Measurements from ENCODE around the gene ATP2C2.

DNA sequence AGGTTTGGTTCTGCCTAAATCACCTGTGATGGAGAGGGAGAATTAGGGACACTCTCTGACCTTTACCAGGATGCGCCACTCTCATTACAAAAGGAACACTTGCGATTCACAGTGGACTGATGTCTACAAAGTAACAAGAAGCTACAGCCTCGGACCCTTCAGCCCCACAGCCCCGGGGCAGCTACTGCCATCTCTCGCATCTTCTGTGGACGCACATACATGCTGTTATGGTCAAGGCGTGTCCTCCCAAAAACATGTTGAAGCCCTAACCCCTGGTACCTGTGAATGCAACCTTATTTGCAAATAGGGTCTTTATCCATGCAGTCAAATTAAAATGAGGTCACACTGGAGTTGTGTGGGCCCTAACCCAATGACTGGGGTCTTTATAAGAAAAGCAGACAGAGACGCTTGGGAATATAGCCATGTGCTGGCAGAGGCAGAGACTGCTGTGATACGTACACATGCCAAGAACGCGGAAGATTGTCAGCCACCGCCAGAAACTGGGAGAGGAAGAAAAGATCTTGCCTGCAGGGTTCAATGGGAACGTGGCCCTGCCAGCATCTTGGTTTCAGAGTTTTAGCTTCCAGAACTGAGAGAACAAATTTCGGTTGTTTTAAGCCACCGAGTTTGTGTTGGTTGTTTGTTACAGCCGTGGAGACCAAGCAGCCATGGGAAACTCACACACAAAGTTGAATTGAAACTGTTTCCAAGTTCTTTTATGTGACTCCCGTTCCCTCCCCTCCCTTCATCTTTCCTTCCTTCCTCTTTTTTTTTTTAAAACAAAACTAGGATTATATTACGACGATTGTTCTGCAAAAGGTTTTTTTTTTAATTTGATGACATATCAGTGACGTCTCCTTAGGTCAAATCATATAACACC lies 23.1 kb downstream of the ATP2C2 start:
- TF ChIP-seq, protein P1, sequence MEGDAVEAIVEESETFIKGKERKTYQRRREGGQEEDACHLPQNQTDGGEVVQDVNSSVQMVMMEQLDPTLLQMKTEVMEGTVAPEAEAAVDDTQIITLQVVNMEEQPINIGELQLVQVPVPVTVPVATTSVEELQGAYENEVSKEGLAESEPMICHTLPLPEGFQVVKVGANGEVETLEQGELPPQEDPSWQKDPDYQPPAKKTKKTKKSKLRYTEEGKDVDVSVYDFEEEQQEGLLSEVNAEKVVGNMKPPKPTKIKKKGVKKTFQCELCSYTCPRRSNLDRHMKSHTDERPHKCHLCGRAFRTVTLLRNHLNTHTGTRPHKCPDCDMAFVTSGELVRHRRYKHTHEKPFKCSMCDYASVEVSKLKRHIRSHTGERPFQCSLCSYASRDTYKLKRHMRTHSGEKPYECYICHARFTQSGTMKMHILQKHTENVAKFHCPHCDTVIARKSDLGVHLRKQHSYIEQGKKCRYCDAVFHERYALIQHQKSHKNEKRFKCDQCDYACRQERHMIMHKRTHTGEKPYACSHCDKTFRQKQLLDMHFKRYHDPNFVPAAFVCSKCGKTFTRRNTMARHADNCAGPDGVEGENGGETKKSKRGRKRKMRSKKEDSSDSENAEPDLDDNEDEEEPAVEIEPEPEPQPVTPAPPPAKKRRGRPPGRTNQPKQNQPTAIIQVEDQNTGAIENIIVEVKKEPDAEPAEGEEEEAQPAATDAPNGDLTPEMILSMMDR (conservative IDR thresholded peaks at IDR 0.05; ENCODE audit: low read length): no peak
- TF ChIP-seq EZH2phosphoT487 (IDR thresholded peaks at IDR 0.05; ENCODE audit: borderline replicate concordance): no peak

Measured in Loucy (cell line).